HUDEP-2 (cell line): Measurements from ENCODE around the gene ANKS1B.

Experiments used
- DNase-seq, 76 experiments: peaks; one replicate each; lab custom pipeline; 2025; ENCODE audit not compliant: unreplicated experiment in 76 of 76; lab: John Stamatoyannopoulos, UW

Gene ANKS1B

GRCh38 chr12:99097171-99097570 is 887.6 kb downstream of the ANKS1B start:
- no peak for DNase-seq

DNA sequence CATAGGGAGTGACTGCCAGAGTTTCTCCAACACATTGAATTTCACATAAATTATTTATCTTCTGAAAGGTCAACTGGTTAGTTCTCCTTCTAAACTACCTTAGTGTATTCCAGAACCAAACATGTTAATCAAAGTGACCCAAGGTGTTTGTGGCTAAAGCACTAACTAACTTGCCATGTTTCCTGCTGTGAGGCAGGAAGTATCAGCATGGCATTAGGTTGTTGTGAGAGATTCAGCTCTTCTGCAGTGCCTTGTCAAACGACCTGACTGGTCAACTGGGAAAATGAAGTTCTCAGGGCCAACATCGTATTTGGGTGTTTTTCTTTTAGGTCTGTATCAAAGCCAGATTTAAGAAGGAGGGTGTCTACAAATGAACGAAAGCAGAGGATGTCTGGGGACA is 891.6 kb downstream of the ANKS1B start:
- DNase-seq: no peak

GRCh38 chr12:99092100-99092851 is 892.5 kb downstream of the ANKS1B start:
- DNase-seq: no peak

GRCh38 chr12:99087278-99087677 is 897.5 kb downstream of the ANKS1B start:
- DNase-seq: no peak

GRCh38 chr12:99079811-99080210 is 904.9 kb downstream of the ANKS1B start:
- DNase-seq: no peak

DNA sequence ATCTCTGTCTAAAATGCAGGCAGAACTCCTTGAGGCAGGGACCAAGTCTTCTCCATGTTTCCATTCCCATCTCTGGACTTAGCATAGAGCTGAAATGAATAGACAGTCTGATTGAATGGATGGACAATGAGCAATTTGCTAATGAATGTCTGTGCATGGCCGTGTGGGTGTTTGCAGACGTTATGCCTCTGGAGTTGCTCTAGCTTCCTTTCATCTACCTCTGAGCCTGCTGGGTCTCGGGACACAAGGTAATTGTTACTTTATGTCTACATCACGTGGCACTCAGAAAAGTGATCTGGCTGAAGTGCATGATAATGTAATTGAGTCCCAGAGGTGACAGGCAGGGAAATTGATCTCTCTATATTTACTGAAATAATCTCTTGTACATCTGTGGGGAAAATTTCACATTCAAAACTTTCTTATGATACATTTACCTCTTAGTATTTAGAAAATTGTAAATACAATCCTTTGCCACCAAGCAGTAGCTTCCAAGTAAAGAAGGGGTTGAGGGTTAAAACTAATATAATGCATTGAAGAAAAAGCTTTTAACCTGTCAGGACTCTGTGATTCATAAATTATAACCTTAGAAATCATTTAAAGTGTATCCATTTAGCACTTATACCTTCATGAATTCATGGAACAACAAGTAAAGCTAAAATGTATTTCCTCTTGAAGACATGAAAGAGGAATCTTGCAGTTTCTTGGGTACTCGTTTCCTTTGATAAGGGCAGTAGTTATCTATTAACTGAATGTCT is 915.6 kb downstream of the ANKS1B start:
- no peak for DNase-seq

GRCh38 chr12:99067171-99067785 is 917.5 kb downstream of the ANKS1B start:
- no peak for DNase-seq

- no peak for DNase-seq
Observed at GRCh38 chr12:99066726-99067125, 918.0 kb downstream of the ANKS1B start.

DNA sequence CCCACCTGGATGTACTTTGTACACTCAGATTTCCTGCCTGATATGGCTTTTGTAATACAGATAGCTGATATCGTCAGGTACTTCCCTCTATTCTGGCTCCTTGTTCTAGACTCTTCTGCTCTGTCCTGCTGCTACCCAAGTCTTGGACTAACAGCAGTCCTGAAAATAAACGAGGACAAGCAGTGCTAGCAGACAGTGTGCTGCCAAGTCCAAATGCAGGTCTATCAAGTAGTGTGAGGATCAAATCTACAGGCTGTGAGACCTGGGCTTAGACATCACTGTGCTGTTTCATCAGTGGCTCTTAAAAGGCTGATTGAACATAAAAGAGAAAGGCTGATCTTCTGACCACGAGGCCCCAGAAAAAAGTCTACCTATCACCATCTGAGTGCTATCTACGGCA is 921.6 kb downstream of the ANKS1B start:
- DNase-seq: peak in 1 of 76 experiments; percentile 2

GRCh38 chr12:99059824-99060511 is 924.8 kb downstream of the ANKS1B start:
- no peak for DNase-seq

DNA sequence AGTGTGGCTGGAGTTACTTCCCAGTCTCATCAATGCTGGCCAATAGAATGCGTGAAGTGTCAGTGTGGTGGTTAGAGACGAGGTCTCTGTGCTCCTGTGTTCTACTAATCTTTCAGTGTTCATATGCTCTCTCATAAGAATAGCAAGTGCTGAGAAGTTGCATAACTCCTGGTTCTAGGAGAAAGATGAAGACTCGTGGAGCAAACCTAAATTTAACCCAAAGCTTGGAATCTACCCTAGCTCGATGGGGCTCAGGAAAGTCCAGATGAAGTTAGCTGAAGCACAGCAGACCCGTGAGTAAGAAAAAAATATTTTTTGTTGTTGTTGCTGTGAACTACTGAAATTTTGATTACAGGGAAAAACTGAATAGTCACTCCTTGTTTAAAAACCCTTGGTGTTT is 927.1 kb downstream of the ANKS1B start:
- no peak for DNase-seq

- DNase-seq: no peak
Observed at GRCh38 chr12:99056186-99056585, 928.5 kb downstream of the ANKS1B start.

DNA sequence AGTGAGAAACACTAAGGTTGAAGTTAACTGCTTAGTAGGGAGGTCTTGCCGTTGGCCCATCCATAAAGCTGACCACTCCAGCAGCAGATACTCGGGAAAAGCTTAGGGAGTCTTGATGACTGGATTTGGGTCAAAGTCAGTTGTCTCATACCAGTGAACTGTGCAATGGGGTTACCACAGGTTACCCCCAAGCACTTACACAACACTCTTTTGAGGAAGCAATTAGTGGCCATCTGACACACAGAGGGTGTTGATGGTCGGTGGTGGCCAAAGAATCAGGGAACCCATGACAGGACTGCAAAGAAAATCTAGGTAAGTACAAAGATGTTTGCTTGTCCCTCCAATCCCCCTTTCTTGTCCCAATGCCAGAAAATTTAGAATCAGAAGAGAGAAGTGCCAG is 929.4 kb downstream of the ANKS1B start:
- no peak for DNase-seq

- no peak for DNase-seq
Observed at GRCh38 chr12:99054601-99055128, 930.1 kb downstream of the ANKS1B start.

DNA sequence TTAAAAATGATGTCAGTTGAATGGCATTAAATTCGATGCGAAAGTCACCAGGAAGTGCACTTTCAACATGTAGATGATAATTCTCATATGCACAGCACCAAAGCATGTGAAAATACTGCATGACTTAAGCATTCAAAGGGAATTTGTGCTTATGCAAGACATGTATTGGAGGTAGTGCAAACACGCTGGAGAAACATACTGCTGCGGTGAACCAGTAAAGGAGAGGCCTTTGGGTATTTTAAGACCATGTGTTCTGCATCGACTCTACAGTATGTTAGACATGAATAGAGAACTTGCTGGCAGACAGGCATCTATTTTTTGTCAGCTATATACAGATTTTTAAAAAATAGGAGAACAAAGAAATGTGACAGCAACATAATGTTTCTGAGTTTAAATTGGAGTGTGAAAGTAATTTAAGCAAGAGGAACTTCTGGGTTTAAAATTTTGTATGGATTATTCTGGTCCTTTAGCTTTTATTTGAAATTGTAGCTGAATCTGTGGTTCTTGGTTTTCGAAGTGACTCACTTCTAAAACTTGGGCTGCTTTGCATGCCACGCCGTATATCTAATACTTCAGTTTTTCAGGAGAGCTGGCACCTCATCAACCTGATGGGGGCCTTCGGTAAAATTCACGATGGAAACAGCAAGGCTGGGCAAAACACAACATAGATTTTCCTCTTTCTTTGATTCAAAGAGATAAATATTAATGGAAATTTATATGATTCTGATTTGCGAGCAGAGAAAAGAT is 930.9 kb downstream of the ANKS1B start:
- DNase-seq: no peak

GRCh38 chr12:99049774-99050173 is 935.0 kb downstream of the ANKS1B start:
- DNase-seq: no peak

DNA sequence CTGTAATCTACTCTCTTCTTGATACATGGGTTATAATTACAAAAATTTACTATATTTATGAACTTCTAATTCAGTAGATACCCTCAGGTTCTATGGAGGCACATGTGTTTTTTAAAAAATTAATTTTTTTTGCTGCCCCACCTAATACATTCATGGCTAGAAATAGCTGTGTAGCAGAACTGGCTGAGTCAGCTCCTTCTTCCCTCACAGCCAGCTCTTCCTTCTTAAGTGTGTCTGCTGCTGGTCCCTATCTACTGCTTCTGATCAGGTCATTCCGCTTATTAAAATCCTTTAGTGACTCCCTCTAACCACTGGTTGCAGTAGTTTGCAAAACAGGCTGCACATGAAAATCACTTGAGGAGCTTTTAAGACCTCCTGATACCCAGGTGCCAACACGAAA is 939.6 kb downstream of the ANKS1B start:
- no peak for DNase-seq

GRCh38 chr12:99043319-99043914 is 941.3 kb downstream of the ANKS1B start:
- DNase-seq: peak in 39 of 76 experiments; percentile 0 to 59 (median 21)

GRCh38 chr12:99042226-99042625 is 942.5 kb downstream of the ANKS1B start:
- DNase-seq: no peak
